ENCODE data around the gene MYO16.

Gene MYO16

GRCh38 chr13:109253316-109253715, 623.9 kb downstream of the MYO16 start:
- H3K27me3 Mint-ChIP-seq (ENCODE audit: low read depth, poor library complexity): no peaks in the 10 kb centered on the region

GRCh38 chr13:109254274-109254673, 624.9 kb downstream of the MYO16 start:
- Mint-ChIP-seq H3K36me3 (ENCODE audit: low read depth) (no peaks in the 10 kb centered on the region), H3K9me3 (peaks cover 9% of the 10 kb centered on the region), H3K27ac (no peak overlapping the region), H3K4me1 (no peaks in the 10 kb centered on the region), H3K4me3 (no peak overlapping the region), H3K27me3 (ENCODE audit: low read depth, poor library complexity) (no peaks in the 10 kb centered on the region)
- DNase-seq: no peak
- no peak for TF ChIP-seq CTCF (IDR thresholded peaks at IDR 0.05)

More at GRCh38 chr13:109253316-109253715, 623.9 kb downstream of the MYO16 start:
- Mint-ChIP-seq H3K27ac (no peak overlapping the region), H3K9me3 (peaks cover 9% of the 10 kb centered on the region), H3K36me3 (ENCODE audit: low read depth) (no peaks in the 10 kb centered on the region), H3K4me3 (no peak overlapping the region), H3K4me1 (no peaks in the 10 kb centered on the region)
- DNase-seq: no peak
- no peak for TF ChIP-seq CTCF (IDR thresholded peaks at IDR 0.05)

GRCh38 chr13:109255141-109255856, 625.9 kb downstream of the MYO16 start:
- TF ChIP-seq CTCF (IDR thresholded peaks at IDR 0.05): no peak
- H3K4me3 Mint-ChIP-seq: no peak overlapping the region
- H3K36me3 Mint-ChIP-seq (ENCODE audit: low read depth): no peaks in the 10 kb centered on the region
- H3K27ac Mint-ChIP-seq: no peak overlapping the region
- no peaks in the 10 kb centered on the region for H3K4me1 Mint-ChIP-seq
- no peak for DNase-seq
- no peaks in the 10 kb centered on the region for H3K27me3 Mint-ChIP-seq (ENCODE audit: low read depth, poor library complexity)
- H3K9me3 Mint-ChIP-seq: peaks cover 9% of the 10 kb centered on the region

GRCh38 chr13:109256866-109257760, 627.7 kb downstream of the MYO16 start:
- Mint-ChIP-seq H3K36me3 (ENCODE audit: low read depth) (no peaks in the 10 kb centered on the region), H3K4me1 (no peaks in the 10 kb centered on the region), H3K4me3 (no peak overlapping the region), H3K27me3 (ENCODE audit: low read depth, poor library complexity) (no peaks in the 10 kb centered on the region), H3K9me3 (peaks cover 16% of the 10 kb centered on the region), H3K27ac (peak overlapping the region; percentile 62)
- DNase-seq: no peak
- TF ChIP-seq CTCF (IDR thresholded peaks at IDR 0.05): no peak

Data from nephron progenitor cell (in vitro differentiated cells).